Fibroblast of mammary gland (primary cell): ENCODE results near the gene PAGE4.

Experiments used
- DNase-seq: peaks from one replicate; pipeline ENCODE4 v3.0.0-alpha.2; 2010; ENCODE audit warnings: low read depth
- H3K4me3 ChIP-seq: 2 replicates; pipeline ENCODE4 v1.5.1; 2011; ENCODE audit warnings: low read depth, mild to moderate bottlenecking, low read length, moderate library complexity; ENCODE audit not compliant: control insufficient read depth
- CTCF ChIP-seq: conservative IDR thresholded peaks from 2 replicates; pipeline ENCODE4 v1.5.1; 2011; ENCODE audit warnings: low read depth, low read length, inconsistent platforms; ENCODE audit not compliant: control insufficient read depth, insufficient read depth

Gene PAGE4

GRCh38 chrX:49877397-49878101 lies 48.4 kb downstream of the PAGE4 start:
- no peak for DNase-seq
- TF ChIP-seq CTCF = no peak
- H3K4me3 ChIP-seq = no peak overlapping the region

GRCh38 chrX:49878128-49878833 lies 49.2 kb downstream of the PAGE4 start:
- TF ChIP-seq CTCF = no peak
- no peak for DNase-seq
- H3K4me3 ChIP-seq = peak overlapping the region; percentile 48

- peak; percentile 82 for DNase-seq
- peak; percentile 44 for TF ChIP-seq CTCF
- peak within 1 kb of the TSS; percentile 48 for H3K4me3 ChIP-seq
These were observed 49.9 kb downstream of the PAGE4 start, which contains the start of gene USP27X for GRCh38 chrX:49878834-49879655. TSS of gene USP27X (plus strand) at chrX:49879484. CDS start at chrX:49880308, 824 bp downstream.

GRCh38 chrX:49879656-49880277 lies 50.7 kb downstream of the PAGE4 start:
- peak overlapping the region; percentile 48 for H3K4me3 ChIP-seq
- no peak for DNase-seq
- TF ChIP-seq CTCF = no peak

- no peak for DNase-seq
- H3K4me3 ChIP-seq = no peak overlapping the region
- no peak for TF ChIP-seq CTCF
These were observed 51.6 kb downstream of the PAGE4 start for GRCh38 chrX:49880668-49881067.
